ENCODE measurements around the gene PTH2R.
"Not testable (repeated sequence)": the region's sequence is repeated elsewhere in the genome, so short reads cannot be mapped to it uniquely, and the experiment has no call there.

DNA sequence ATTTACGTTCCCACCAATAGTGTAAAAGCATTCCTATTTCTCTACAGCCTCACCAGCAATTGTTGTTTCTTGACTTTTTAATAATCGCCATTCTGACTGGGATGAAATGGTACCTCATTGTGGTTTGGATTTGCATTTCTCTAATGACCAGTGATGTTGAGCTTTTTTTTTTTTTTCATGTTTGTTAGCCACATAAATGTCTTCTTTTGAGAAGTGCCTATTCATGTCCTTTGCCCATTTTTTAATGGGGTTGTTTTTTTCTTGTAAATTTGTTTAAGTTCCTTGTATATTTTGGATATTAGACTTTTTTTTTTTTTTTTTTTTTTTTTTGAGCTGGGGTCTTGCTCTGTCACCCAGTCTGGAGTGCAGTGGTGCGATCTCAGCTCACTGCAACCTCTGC lies 98.8 kb downstream of the PTH2R start:
- TF ChIP-seq, protein P1, sequence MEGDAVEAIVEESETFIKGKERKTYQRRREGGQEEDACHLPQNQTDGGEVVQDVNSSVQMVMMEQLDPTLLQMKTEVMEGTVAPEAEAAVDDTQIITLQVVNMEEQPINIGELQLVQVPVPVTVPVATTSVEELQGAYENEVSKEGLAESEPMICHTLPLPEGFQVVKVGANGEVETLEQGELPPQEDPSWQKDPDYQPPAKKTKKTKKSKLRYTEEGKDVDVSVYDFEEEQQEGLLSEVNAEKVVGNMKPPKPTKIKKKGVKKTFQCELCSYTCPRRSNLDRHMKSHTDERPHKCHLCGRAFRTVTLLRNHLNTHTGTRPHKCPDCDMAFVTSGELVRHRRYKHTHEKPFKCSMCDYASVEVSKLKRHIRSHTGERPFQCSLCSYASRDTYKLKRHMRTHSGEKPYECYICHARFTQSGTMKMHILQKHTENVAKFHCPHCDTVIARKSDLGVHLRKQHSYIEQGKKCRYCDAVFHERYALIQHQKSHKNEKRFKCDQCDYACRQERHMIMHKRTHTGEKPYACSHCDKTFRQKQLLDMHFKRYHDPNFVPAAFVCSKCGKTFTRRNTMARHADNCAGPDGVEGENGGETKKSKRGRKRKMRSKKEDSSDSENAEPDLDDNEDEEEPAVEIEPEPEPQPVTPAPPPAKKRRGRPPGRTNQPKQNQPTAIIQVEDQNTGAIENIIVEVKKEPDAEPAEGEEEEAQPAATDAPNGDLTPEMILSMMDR (IDR thresholded peaks at IDR 0.05), result not testable (repeated sequence)
- TF ChIP-seq POLR2A (IDR thresholded peaks at IDR 0.05), result not testable (repeated sequence)

Measured in tibial nerve (tissue), 3 donors.